Endothelial cell of umbilical vein (primary cell): ENCODE measurements around the gene KIAA1958. TPM values are rescaled to one million over a fixed set of nuclear protein-coding genes. Genes with fewer than 3 reads are reported as not detected.

Experiments
- BruUV-seq: library from RNA; stranded (reverse); fragments of 400-500 nt; replicated peaks from 2 replicates; lab custom pipeline; 2021; lab: Mats Ljungman, UMichigan
- CTCF ChIA-PET: fragments of 300-600, 350-600 bp; sonication (Branson Sonifier 250); formaldehyde crosslinking; loops from one replicate; lab custom pipeline; 2021; ENCODE audit warnings: antibody characterized with exemption, inconsistent platforms; lab: Charles Lee
- POLR2A ChIA-PET: fragments of 300-600, 350-600 bp; sonication (Branson Sonifier 250); formaldehyde crosslinking; loops from one replicate; lab custom pipeline; 2021; ENCODE audit warnings: antibody characterized with exemption, inconsistent platforms; lab: Charles Lee
- DNase-seq: peaks from one replicate; pipeline ENCODE4 v3.0.0-alpha.2; 2011; ENCODE audit warnings: low read depth, low spot score
- FAIRE-seq: peaks from 2 replicates; lab custom pipeline; 2011; peaks lifted over from hg19 to GRCh38; lab: Jason Lieb, UNC
- H2AFZ ChIP-seq: 2 replicates; pipeline ENCODE4 v1.6.0; 2012; ENCODE audit warnings: low read depth, low read length, control low read depth, inconsistent platforms
- H3K27ac ChIP-seq: 2 replicates; pipeline ENCODE4 v1.5.1; 2011; ENCODE audit warnings: low read depth, mild to moderate bottlenecking, control low read depth, low read length, moderate library complexity; ENCODE audit not compliant: insufficient read depth
- H3K27me3 ChIP-seq, 2 experiments: 2 replicates each; pipeline versions ENCODE4 v1.6.0 to v1.6.1; 2011; ENCODE audit warnings: low read length in 2 of 2, mixed read lengths in 1 of 2; ENCODE audit not compliant: control insufficient read depth in 2 of 2, insufficient read depth in 2 of 2
- H3K36me3 ChIP-seq, 2 experiments: 2 replicates in 1 of 2; 3 replicates in 1 of 2; pipeline ENCODE4 v1.5.1; 2011; ENCODE audit warnings: low read length in 2 of 2, mild to moderate bottlenecking in 1 of 2, moderate library complexity in 1 of 2; ENCODE audit not compliant: control insufficient read depth in 2 of 2, insufficient read depth in 2 of 2; ENCODE audit errors: extremely low read depth in 1 of 2
- H3K4me1 ChIP-seq: 3 replicates; pipeline ENCODE4 v1.5.1; 2011; ENCODE audit warnings: mild to moderate bottlenecking, low read length; ENCODE audit not compliant: control insufficient read depth, insufficient read depth; ENCODE audit errors: extremely low read depth
- H3K4me2 ChIP-seq: 2 replicates; pipeline ENCODE4 v1.6.1; 2011; ENCODE audit warnings: low read length, control low read depth, mixed read lengths; ENCODE audit not compliant: insufficient read depth
- H3K4me3 ChIP-seq, 3 experiments: fragments of 200-600 bp in 1 of 3; sonication (generic), shearing (Covaris generic) in 1 of 3; replicated peaks in 1 of 3; 2 replicates each; pipeline ENCODE4 v1.5.1; 2011 to 2016; ENCODE audit warnings: control low read depth in 3 of 3, low read length in 3 of 3, mild to moderate bottlenecking in 2 of 3, inconsistent platforms in 1 of 3, low read depth in 1 of 3, moderate library complexity in 1 of 3; ENCODE audit not compliant: insufficient read depth in 1 of 3
- H3K79me2 ChIP-seq: 2 replicates; pipeline ENCODE4 v1.6.0; 2012; ENCODE audit warnings: low read length, inconsistent platforms; ENCODE audit not compliant: control insufficient read depth, insufficient read depth
- H3K9ac ChIP-seq: replicated peaks from 2 replicates; pipeline ENCODE3; 2011; ENCODE audit warnings: low read length, control low read depth; ENCODE audit not compliant: insufficient read depth; ENCODE audit errors: extremely low read depth
- H3K9me1 ChIP-seq: replicated peaks from 3 replicates; pipeline ENCODE4 v1.6.0; 2011; ENCODE audit warnings: mild to moderate bottlenecking, low read length; ENCODE audit not compliant: control insufficient read depth, insufficient read depth; ENCODE audit errors: extremely low read depth
- H3K9me3 ChIP-seq: replicated peaks from 2 replicates; pipeline ENCODE4 v1.5.1; 2012; ENCODE audit warnings: low read length, inconsistent platforms; ENCODE audit not compliant: control insufficient read depth, insufficient read depth
- H4K20me1 ChIP-seq: replicated peaks from 2 replicates; pipeline ENCODE3; 2011; ENCODE audit warnings: mild to moderate bottlenecking, low read length; ENCODE audit not compliant: control insufficient read depth, insufficient read depth; ENCODE audit errors: extremely low read depth
- FOS ChIP-seq: IDR thresholded peaks from 2 replicates; pipeline ENCODE4 v1.6.1; 2011; ENCODE audit warnings: mild to moderate bottlenecking, low read length, moderate library complexity, borderline replicate concordance; ENCODE audit not compliant: insufficient read depth
- MAX ChIP-seq: IDR thresholded peaks from 2 replicates; pipeline ENCODE4 v1.6.1; 2011; ENCODE audit not compliant: insufficient read depth, insufficient read length
- MYC ChIP-seq: IDR thresholded peaks from one replicate; pipeline ENCODE4 v1.6.1; 2011; ENCODE audit warnings: mild to moderate bottlenecking, low read depth, low read length
- POLR2A ChIP-seq: IDR thresholded peaks from 2 replicates; pipeline ENCODE4 v1.6.1; 2012; ENCODE audit warnings: low read depth, mild to moderate bottlenecking, control low read depth, low read length
- POLR2AphosphoS5 ChIP-seq: IDR thresholded peaks from 2 replicates; pipeline ENCODE4 v1.6.1; 2012; ENCODE audit warnings: low read depth, mild to moderate bottlenecking, control low read depth, low read length, moderate library complexity; ENCODE audit not compliant: insufficient read depth
- dilution Hi-C: fragments of 300-500 bp; cut with MboI; formaldehyde crosslinking; loops from one replicate; pipeline ENCODE4 v1.15.0; 2019; ENCODE audit warnings: low sequenced_read_pairs; ENCODE audit not compliant: extremely low pct_ligation_motif_present
- intact Hi-C: fragments of 100-400 bp; cut with micrococcal nuclease; formaldehyde crosslinking; loops from one replicate; pipeline ENCODE4 v1.10.0; 2022
- polyA plus RNA-seq, 4 experiments: library from polyadenylated mRNA; depleted of rRNA in 3 of 4; stranded (reverse) in 3 of 4; unstranded in 1 of 4; fragments of >200 nt; gene quantifications; 2 replicates each; pipeline versions ENCODE4 v1.2.1 to v1.2.3, GENCODE V29; 2011 to 2012; ENCODE audit warnings: missing spikeins in 1 of 4
- total RNA-seq: library from RNA; stranded (reverse); gene quantifications from 2 replicates; pipeline ENCODE4 v1.2.3, GENCODE V29; 2021

The KIAA1958 gene
- total and polyA plus RNA-seq, 2 donors (not counting 3 experiments of a cell fraction or from before 2014, with no cell fraction given): 1.7 to 5.0 TPM

DNA sequence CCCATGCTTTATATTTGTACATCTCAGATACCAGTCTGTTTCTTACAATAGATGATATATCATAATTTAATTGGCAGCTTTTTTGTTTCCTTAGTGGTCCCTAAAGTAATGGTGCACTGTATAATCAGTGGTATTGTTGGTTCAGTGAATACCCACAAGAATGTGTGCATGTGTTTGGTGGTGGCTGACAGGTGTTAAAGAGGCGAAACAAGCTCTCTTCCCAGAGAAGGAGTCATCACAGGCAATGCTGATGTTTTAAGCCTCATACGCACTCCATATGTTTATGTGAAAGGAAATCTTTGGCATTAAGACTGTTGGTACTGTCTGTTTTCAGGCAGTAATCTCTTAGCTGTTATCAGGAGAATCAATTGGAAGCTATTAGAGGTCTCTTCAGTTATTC lies 49.2 kb upstream of the KIAA1958 start:
- no peak overlapping the region for H3K4me3 ChIP-seq
- no peak overlapping the region for H2AFZ ChIP-seq
- H3K27ac ChIP-seq: no peak overlapping the region
- no peaks in the 10 kb centered on the region for H3K79me2 ChIP-seq
- H3K4me2 ChIP-seq: no peak overlapping the region
- H3K36me3 ChIP-seq: no peaks in the 10 kb centered on the region
- H3K9me3 ChIP-seq: no peaks in the 10 kb centered on the region
- ChIA-PET POLR2A (no interaction called here), CTCF (interaction anchor here (0.9 kb wide), 1 partner anchor 53 kb away, joined by 3 read pairs; no protein-coding TSS in a partner anchor)
- dilution Hi-C loops (no loop called here), intact Hi-C loops (no loop called here)
- no peak for FAIRE-seq
- no peak for TF ChIP-seq POLR2A
- H3K27me3 ChIP-seq: no peaks in the 10 kb centered on the region
- H3K9ac ChIP-seq: no peak overlapping the region
- no peaks in the 10 kb centered on the region for H3K9me1 ChIP-seq
- H4K20me1 ChIP-seq: no peaks in the 10 kb centered on the region
- no TSS peak for BruUV-seq
- DNase-seq: no peak
- H3K4me1 ChIP-seq: no peaks in the 10 kb centered on the region

DNA sequence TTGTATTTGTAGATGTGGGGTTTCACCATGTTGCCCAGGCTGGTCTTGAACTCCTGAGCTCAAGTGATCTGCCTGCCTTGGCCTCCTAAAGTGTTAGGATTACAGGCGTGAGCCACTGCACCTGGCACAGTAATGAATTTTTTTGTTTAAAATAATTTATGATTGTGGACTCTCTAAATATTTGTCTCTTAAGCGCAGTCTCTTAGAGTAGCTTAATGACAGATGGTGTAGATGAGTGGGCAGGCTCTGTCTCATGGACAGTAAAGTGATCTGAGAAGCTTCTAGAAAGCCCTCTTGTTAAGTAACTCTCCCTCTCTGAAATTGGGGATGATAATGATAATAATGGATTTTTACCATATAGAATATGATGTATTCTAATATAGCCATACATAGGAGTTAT lies 47.5 kb upstream of the KIAA1958 start:
- TF ChIP-seq POLR2AphosphoS5 (no peak), POLR2A (no peak), MYC (no peak), MAX (no peak), FOS (no peak)
- no peak overlapping the region for H2AFZ ChIP-seq
- CTCF ChIA-PET: interaction anchor here (1.3 kb wide), 1 partner anchor 341 kb away, joined by 3 read pairs; no protein-coding TSS in a partner anchor
- H3K36me3 ChIP-seq: no peaks in the 10 kb centered on the region
- H3K4me1 ChIP-seq: no peaks in the 10 kb centered on the region
- FAIRE-seq (no peak), DNase-seq (no peak)
- dilution Hi-C loops: no loop called here
- no TSS peak for BruUV-seq
- H3K9ac ChIP-seq: no peak overlapping the region
- no peaks in the 10 kb centered on the region for H3K79me2 ChIP-seq
- H3K4me3 ChIP-seq: no peak overlapping the region
- H3K4me2 ChIP-seq: no peak overlapping the region
- H3K9me3 ChIP-seq: no peaks in the 10 kb centered on the region
- H4K20me1 ChIP-seq: no peaks in the 10 kb centered on the region
- intact Hi-C loops: no loop called here
- H3K27me3 ChIP-seq: no peaks in the 10 kb centered on the region
- H3K27ac ChIP-seq: no peak overlapping the region
- POLR2A ChIA-PET: no interaction called here
- no peaks in the 10 kb centered on the region for H3K9me1 ChIP-seq
